Panc1 (cell line): ENCODE measurements around the gene RNU5D-1.

Source experiments
- POLR2AphosphoS5 ChIP-seq: IDR thresholded peaks from 2 replicates; pipeline ENCODE4 v1.6.1; 2012; ENCODE audit warnings: mild to moderate bottlenecking, low read depth, low read length, moderate library complexity
- SIN3A ChIP-seq: IDR thresholded peaks from 2 replicates; pipeline ENCODE4 v1.6.1; 2012; ENCODE audit warnings: low read depth, mild to moderate bottlenecking, low read length, moderate library complexity, borderline replicate concordance; ENCODE audit not compliant: insufficient read depth
- TF ChIP-seq, protein P1 (sequence below): fragments of 450-650 bp; IDR thresholded peaks from 2 replicates; pipeline ENCODE4 v1.5.1; 2017; ENCODE audit warnings: mild to moderate bottlenecking

DNA sequence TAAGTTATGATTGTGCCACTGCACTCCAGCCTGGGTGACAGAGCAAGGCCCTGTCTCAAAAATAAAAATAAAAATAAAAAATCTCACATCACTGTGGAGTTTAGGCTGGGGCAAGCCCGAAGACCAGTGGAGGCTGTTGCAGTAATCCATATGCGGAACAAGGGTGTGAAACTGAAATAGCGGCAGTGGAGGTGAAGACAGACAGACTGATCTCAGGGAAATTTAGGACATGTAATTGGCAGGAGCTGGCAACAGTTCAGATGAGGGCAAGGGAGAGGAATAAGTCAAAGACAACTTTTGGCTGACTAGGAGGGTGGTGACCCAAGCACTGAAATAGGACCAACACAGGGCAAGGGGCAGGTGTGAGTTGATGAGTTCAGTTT lies 48.1 kb downstream of the RNU5D-1 start:
- TF ChIP-seq, protein P1, sequence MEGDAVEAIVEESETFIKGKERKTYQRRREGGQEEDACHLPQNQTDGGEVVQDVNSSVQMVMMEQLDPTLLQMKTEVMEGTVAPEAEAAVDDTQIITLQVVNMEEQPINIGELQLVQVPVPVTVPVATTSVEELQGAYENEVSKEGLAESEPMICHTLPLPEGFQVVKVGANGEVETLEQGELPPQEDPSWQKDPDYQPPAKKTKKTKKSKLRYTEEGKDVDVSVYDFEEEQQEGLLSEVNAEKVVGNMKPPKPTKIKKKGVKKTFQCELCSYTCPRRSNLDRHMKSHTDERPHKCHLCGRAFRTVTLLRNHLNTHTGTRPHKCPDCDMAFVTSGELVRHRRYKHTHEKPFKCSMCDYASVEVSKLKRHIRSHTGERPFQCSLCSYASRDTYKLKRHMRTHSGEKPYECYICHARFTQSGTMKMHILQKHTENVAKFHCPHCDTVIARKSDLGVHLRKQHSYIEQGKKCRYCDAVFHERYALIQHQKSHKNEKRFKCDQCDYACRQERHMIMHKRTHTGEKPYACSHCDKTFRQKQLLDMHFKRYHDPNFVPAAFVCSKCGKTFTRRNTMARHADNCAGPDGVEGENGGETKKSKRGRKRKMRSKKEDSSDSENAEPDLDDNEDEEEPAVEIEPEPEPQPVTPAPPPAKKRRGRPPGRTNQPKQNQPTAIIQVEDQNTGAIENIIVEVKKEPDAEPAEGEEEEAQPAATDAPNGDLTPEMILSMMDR, result no peak
- TF ChIP-seq POLR2AphosphoS5 (no peak), SIN3A (no peak)
